GM18907 (cell line): ENCODE results near the gene DPEP3.
A peak's percentile ranks its signal among the peaks of the same experiment; 100 is the strongest.

Experiments used
- ATAC-seq: cut with Tn5 transposase; IDR thresholded peaks from one replicate; pipeline ENCODE4 v1.9.1; 2021; ENCODE audit warnings: mild to moderate bottlenecking, moderate library complexity; ENCODE audit not compliant: unreplicated experiment

The DPEP3 gene

GRCh38 chr16:67967958-67968399, 12.3 kb downstream of the DPEP3 start:
- ATAC-seq, result peak; percentile 23

- ATAC-seq, result no peak
Measured at GRCh38 chr16:67967183-67967957, 12.9 kb downstream of the DPEP3 start.

DNA sequence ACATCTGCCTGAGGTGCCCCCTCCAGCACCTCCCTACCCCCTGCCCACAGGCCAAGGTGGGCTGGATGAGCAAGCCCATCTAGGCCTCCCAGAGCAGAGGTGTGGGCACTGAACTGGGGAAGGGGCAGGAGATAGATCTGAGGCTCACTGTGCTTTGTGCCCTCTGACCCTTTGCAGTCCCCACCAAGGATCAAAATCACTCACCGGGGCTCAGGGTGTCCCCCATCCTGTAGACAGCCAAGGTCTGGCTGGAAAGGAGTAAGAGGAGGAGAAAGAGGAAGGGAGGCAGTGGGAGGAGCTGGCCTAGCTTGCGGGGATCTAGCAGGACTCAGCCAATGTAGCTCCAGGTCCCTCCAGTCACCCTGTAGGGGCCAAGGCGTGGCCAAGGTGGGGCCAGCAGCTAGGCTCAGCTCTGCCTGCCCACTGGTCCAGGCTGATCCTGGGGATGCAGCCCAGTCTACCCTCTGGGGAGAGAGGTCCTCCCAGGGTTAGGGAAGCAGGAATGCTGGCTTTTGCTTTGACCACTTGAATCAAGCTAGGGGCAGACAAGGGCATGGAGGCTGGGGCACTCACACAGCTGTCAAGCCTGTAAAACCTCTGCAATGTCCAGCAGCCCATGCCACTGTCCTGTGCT, 13.6 kb downstream of the DPEP3 start:
- ATAC-seq, result no peak

DNA sequence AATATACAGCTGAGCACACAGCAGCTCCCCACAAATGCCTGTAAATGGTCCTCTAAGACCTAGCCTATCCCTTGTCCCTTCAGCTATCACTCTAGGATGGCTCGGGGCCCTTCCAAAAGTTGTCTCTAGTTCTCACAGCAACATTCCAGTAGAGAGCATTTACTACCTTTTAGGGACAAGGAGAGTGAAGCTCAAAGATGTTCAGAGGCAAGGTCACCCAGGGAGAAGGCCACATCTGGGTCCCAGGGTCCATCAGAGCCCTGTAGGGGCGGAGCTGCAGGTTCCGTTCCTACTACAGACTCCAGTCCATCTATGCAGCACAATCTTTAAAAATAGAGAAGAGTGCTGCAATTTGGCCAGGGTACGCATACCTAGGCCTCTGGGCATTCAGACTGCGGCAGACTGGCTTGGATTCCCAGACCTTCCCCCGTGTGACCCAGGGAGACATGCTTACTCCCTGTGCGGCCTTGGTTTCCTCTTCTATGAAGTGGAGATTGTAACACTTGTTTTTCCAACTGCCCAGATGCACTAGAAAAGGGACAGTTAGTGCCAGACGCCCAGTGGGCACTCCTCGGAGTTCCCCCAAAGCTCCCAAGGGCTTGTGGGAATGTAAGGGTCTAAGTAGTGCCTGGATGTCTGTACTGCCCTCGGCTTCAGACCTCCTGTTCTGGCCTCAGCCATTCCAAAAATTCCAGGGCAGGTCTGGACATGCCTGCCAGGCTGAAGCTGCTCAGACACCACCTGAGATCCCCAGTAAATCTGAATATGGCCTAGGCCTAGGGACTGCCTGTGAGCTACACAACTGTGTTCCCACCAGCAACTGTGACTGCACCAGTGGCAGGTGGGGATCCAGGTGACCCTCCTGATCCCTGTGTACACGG, 14.4 kb downstream of the DPEP3 start:
- ATAC-seq, result no peak

- ATAC-seq, result no peak
Measured at GRCh38 chr16:67964477-67965131, 15.7 kb downstream of the DPEP3 start.

- no peak for ATAC-seq
Measured at GRCh38 chr16:67963662-67964321, 16.5 kb downstream of the DPEP3 start.

DNA sequence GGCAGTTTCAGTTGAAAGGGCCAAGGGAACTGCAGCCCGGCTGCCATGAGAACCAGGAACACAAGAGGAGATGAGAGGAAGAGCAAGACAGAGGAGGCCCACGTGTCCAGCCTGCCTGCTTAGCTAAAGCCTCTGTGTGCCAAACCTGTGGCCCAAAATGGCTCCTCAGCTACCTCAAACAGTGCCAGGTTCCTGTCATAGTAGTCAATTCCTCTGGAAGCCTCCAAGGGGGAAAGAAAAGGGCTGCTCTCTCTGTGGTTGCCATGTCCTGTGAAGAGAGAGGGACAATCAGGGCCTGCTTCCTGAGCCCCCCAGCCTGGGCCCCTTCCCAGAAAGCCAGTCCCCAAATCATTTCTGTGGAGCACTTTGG, 17.0 kb downstream of the DPEP3 start:
- ATAC-seq, result no peak

DNA sequence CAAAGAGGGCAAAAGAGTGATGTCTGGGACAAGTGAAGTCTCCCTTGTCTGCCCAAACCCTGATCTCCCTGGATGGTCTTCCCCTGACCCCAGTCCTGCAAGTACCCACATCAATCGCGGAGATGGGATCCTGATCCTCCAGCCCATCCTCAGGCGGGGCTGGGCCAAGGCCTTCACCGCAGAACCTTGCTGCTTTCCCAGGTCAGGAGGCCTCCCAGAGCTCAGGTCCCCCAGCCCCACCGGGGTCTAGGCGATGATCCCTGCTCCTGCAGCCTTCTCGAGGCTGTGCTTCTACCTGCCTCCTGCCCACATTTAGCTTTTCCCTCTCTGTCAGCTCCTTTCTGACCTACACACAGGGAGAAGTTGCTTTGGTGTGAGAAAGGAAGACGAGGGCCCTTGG, 18.2 kb downstream of the DPEP3 start:
- ATAC-seq, result no peak

DNA sequence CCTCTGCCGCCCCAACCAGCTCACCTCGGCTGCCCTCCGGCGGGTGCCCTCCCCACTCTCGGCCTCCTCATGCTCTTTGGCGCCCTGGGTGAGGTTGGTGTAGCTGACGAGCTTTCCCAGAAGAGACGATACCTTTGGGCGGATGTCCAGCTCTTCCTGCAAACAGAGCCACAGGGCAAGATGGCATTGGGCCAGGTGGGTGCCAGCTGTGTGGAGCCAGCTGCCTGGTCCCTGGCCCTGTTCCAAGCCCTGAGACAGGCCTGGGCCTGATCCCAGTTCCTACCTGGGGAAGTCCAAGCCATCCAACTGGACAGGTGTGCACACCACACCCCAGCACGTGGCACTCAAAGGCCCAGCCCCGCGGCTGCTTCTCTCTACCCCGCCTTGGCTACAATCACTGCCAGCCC, 18.7 kb downstream of the DPEP3 start:
- ATAC-seq, result no peak

DNA sequence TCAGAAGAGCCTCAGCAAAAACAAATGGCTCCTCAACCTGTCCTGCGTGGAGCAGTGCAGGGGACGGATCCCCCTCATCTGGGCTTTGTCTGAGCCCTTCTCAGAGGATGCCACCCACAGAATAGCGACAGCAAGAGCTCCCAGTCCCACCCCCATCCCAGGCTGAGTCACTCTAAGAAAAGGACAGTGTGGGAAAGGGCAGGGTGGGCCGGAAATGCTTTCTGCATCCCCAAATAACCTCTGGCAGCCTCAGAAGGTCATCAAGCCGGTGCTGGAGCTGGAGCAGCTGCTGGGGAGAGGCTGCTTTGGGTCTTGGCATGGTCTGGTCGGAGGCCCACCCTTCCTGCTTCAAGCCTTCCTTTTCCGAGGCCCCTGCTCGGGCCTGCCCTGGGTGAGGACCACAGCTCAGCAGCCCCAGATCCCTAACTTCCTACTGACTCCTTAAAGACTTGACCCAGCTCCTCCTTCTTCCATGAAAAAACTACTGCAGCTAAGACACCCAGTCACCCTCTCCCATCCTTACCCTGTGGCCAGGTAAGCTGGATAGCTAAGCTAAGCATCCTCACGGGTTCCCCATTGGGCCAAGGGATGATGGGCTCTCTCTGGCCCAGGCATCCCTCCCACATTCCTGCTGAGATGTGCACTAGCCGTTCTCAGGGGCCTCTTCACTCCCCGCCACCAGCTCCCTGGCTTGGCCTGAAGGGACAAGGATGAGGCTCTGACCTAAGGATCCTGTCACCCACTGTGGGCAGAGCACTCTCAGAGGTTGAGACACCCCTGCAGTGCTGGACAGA, 20.6 kb downstream of the DPEP3 start:
- no peak for ATAC-seq

DNA sequence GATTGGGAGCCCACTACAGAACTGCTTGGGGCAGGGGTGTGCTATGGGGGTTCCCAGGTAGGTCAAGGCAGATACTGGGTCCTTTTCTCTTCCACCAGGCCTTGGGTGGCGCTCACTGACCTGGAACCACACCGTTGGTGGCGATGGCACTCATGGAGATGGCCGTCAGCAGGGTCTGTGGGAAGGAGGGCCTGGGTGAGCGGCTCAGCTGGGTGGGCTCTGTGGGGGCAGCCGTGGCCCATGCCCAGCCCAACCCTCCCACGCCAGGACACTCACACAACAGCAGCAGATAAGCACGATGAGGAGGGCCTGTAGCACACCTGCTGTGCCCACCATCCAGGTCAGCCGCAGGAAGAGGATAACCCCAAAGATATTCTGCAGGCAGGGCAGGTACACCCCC, 22.7 kb downstream of the DPEP3 start:
- no peak for ATAC-seq

GRCh38 chr16:67954421-67955196, 25.7 kb downstream of the DPEP3 start:
- no peak for ATAC-seq

GRCh38 chr16:67953641-67954375, 26.5 kb downstream of the DPEP3 start:
- no peak for ATAC-seq

DNA sequence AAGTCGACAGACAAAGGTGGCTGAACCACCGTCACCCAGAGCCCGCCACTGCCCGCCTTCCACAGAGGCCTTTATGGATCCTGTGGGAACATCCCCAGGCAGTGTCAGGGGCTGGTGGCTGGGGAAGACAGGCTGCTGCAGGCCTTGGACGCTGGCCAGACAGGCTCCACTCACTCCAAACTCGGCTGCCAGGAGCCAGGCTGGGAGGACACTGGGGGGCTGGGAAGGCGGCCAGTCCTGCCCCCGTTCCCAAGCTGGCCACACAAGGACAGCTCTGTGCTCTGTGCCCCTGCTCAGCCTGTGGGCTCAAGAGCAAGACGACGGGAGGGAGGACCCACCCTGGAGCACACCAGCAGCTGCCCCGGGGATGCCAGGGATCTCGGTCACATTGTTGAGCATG, 28.8 kb downstream of the DPEP3 start:
- ATAC-seq, result no peak

DNA sequence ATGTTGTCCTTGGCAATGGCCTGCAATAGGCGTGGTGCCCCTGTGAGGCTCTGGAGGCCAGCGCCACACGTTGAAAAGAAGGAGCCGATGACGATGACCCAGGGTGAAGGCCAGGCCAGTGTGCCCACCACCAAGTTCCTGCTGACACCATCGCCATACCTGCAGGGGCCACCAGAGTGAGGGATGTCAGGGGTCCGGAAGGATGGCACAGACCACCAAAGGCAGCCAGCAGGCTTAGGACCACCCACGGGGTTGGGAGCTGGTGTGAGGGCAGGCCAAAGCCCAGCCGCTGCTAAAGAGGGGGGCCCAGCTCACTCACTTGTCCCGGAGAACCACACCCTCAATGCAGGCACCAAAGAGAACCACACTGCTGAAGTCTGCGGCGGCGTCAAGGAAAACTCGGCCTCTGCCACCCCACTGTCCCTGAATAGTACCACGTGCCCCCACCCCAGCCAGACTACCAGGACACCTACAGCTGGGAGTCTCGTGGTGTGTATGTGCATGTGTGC, 29.9 kb downstream of the DPEP3 start:
- no peak for ATAC-seq

DNA sequence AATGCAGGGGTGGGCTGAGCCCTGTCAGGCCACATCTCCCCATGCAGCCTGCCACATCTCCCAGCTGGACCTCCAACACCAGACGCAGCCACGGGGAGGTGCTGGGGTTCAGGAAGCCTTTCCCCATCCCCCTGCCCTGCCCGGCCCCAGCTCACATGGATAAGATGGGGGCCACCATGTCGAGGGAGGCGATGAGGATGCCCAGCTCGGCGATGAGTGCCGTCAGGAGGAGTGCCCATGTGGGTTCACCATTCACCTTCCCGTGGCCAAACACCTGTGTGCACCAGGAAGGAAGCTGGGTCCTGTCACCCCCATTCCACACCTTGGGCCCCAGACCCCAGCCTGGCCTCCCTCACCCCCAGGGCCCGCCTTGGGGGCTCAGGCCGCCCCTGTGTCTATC, 30.7 kb downstream of the DPEP3 start:
- ATAC-seq, result no peak

DNA sequence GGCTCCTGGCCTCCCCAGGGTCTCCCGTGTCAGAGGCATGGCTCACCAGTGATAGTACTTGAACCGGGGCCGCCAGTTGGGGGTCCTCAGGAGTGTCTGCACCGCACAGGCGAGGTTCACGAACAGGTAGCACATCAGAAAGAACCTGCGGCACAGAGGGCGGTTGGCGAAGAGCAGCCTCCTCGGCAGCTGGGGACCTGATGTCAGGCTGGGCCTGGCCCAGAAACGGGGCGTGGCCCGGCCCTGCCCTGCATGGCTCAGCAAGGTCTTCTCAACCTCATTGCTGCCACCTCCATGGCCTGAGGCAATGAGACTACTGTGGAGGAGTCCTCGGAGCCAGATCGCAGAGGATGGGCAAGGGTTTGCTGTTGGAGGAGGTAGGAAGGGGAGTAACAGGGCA, 32.3 kb downstream of the DPEP3 start:
- ATAC-seq, result no peak

DNA sequence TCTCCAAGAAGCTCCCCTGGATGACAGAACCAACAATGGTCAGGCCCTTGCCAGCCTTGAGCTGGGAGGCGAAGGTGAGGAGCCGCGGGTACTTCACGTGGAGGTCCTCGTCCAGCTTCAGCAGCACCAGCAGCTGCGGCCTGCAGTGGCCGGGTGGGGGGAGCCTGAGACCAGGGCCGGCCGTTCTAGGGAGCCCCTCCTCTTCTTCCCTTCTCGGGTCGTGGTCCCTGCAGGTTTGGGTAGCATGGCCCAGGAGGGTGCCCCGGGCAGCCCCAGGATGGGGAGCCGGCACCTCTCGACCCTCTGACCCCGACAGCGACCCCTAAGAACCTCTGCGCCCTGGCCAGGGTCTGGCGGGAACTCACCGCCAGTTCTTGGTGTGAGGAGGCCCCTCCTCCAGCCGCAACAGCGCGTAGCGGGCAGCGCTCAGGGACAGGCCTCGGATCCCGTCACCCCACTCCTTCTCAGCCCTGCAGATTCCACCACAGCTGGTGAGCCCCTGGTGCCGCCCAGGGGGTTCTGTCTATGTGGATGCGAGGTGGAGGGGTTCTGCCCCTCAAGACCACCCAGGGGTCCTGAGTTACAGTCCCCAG, 33.2 kb downstream of the DPEP3 start:
- ATAC-seq, result no peak
